Vagina (tissue), 2 donors: ENCODE results near the gene FBXL20. TPM values are rescaled to one million over a fixed set of nuclear protein-coding genes. Genes with fewer than 3 reads are reported as not detected.

Experiments used
- DNase-seq, 2 donors: peaks; one replicate each; pipeline ENCODE4 v3.0.0-alpha.2; 2017; ENCODE audit errors: extremely low spot score in 2 of 2
- H3K27ac ChIP-seq: fragments of 200-600 bp; sonication (generic); one replicate; pipeline ENCODE4 v1.5.1; 2019
- H3K27me3 ChIP-seq: fragments of 200-600 bp; sonication (generic); one replicate; pipeline ENCODE4 v1.5.1; 2019
- H3K36me3 ChIP-seq, 2 donors: fragments of 200-600 bp; sonication (generic); one replicate each; pipeline ENCODE4 v1.5.1; 2017 to 2019
- H3K4me1 ChIP-seq: fragments of 200-600 bp; sonication (generic); one replicate; pipeline ENCODE4 v1.5.1; 2019
- H3K4me3 ChIP-seq, 2 donors: fragments of 200-600 bp; sonication (generic); 1 replicate in 1 of 2; 2 replicates in 1 of 2; pipeline ENCODE4 v1.5.1; 2016 to 2019
- H3K9me3 ChIP-seq: fragments of 200-600 bp; sonication (generic); one replicate; pipeline ENCODE4 v1.5.1; 2019
- POLR2A ChIP-seq, 2 donors: fragments of 450-650 bp; IDR thresholded peaks; one replicate each; pipeline ENCODE4 v1.6.1; 2017; ENCODE audit warnings: antibody characterized with exemption in 2 of 2, mild to moderate bottlenecking in 2 of 2, moderate library complexity in 2 of 2
- POLR2AphosphoS5 ChIP-seq, 2 donors: sonication (generic); formaldehyde crosslinking; IDR thresholded peaks; one replicate each; pipeline ENCODE4 v1.9.0; 2017; ENCODE audit warnings: antibody characterized with exemption in 2 of 2, mild to moderate bottlenecking in 2 of 2, low read depth in 1 of 2; ENCODE audit not compliant: insufficient read depth in 1 of 2
- intact Hi-C: fragments of 100-400 bp; cut with DNase I; formaldehyde crosslinking; loops from one replicate; pipeline ENCODE4 v1.15.1; 2023
- total RNA-seq: library from RNA; depleted of rRNA; stranded (reverse); fragments of >200 nt; gene quantifications from one replicate; pipeline ENCODE4 v1.2.3, GENCODE V29; 2016
- TF ChIP-seq, protein P1 (sequence below), 3 experiments: fragments of 450-650 bp in 2 of 3; fragments of 200-600 bp in 1 of 3; sonication (generic) in 1 of 3; IDR thresholded peaks; one replicate each; pipeline ENCODE4 v1.5.1; 2017 to 2019; ENCODE audit warnings: antibody characterized with exemption in 3 of 3, mild to moderate bottlenecking in 2 of 3, moderate library complexity in 2 of 3

The FBXL20 gene
- total RNA-seq, 1 donor from 2014 or later: 15.7 TPM

DNA sequence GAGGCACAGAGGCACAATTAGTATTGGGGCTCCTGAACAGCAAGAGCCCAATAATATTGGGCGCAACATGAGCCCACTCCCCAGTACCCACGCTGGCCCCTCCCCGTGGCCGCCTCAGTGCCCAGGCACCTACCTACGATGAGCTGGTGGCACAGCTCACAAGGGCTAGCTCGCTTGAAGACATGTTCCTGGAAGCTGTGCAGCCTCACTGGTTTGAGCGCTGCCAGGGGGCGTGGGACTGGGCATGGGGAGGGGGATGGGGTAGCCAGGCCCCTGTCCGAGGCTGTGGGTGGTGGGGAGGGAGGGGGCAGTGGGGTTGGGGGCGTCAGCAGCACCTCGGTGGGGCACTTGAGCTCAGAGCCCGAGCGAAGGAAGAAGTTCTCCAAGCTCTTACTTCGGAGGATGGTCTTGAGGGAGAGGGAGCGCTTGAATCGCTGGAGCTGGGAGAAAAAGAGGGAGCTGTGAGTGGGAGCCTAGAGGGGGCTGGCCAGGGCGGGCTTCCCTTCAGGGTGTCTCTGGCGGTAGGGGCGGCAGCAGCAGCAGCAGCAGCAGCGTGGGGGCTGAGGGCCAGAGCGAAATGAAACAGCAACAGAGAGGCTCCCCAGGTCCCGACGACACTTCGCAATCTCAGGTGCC is 183.6 kb downstream of the FBXL20 start:
- Histone ChIP-seq H3K9me3 (no peaks in the 10 kb centered on the region), H3K36me3 (no peaks in the 10 kb centered on the region), H3K4me1 (peaks cover 4% of the 10 kb centered on the region), H3K4me3 (no peak overlapping the region), H3K27ac (no peak overlapping the region), H3K27me3 (no peaks in the 10 kb centered on the region)
- DNase-seq: no peak
- intact Hi-C loops: no loop called here
- TF ChIP-seq POLR2AphosphoS5 (IDR thresholded peaks at IDR 0.05; ENCODE audit: insufficient read depth in 1 of 2, low read depth in 1 of 2) (no peak), POLR2A (IDR thresholded peaks at IDR 0.05) (no peak)
- TF ChIP-seq, protein P1, sequence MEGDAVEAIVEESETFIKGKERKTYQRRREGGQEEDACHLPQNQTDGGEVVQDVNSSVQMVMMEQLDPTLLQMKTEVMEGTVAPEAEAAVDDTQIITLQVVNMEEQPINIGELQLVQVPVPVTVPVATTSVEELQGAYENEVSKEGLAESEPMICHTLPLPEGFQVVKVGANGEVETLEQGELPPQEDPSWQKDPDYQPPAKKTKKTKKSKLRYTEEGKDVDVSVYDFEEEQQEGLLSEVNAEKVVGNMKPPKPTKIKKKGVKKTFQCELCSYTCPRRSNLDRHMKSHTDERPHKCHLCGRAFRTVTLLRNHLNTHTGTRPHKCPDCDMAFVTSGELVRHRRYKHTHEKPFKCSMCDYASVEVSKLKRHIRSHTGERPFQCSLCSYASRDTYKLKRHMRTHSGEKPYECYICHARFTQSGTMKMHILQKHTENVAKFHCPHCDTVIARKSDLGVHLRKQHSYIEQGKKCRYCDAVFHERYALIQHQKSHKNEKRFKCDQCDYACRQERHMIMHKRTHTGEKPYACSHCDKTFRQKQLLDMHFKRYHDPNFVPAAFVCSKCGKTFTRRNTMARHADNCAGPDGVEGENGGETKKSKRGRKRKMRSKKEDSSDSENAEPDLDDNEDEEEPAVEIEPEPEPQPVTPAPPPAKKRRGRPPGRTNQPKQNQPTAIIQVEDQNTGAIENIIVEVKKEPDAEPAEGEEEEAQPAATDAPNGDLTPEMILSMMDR (IDR thresholded peaks at IDR 0.05): no peak

DNA sequence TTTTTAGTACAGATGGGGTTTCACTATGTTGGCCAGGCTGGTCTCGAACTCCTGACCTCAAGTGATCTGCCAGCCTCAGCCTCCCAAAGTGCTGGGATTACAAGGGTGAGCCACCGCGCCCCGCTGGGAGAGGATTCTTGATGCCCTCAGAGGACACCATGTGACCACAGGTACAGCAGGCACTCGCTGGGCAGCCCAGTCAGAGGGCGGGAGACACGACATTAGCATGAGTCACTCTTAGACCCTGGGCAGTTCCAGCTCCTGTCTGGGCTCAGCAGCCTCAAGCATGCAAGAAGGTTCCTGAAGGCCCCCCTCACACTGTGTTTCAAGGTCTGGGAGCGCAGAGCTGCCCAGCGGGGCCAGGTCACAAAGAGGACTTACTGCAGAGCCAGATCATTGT is 187.6 kb downstream of the FBXL20 start:
- Histone ChIP-seq H3K4me3 (no peak overlapping the region), H3K27ac (no peak overlapping the region), H3K36me3 (no peaks in the 10 kb centered on the region), H3K4me1 (peaks cover 29% of the 10 kb centered on the region), H3K9me3 (no peaks in the 10 kb centered on the region), H3K27me3 (no peaks in the 10 kb centered on the region)
- no peak for DNase-seq
- intact Hi-C loops: no loop called here
- TF ChIP-seq POLR2AphosphoS5 (IDR thresholded peaks at IDR 0.05; ENCODE audit: insufficient read depth in 1 of 2, low read depth in 1 of 2): no peak
- TF ChIP-seq, protein P1 (IDR thresholded peaks at IDR 0.05): no peak
- TF ChIP-seq POLR2A (IDR thresholded peaks at IDR 0.05): no peak

DNA sequence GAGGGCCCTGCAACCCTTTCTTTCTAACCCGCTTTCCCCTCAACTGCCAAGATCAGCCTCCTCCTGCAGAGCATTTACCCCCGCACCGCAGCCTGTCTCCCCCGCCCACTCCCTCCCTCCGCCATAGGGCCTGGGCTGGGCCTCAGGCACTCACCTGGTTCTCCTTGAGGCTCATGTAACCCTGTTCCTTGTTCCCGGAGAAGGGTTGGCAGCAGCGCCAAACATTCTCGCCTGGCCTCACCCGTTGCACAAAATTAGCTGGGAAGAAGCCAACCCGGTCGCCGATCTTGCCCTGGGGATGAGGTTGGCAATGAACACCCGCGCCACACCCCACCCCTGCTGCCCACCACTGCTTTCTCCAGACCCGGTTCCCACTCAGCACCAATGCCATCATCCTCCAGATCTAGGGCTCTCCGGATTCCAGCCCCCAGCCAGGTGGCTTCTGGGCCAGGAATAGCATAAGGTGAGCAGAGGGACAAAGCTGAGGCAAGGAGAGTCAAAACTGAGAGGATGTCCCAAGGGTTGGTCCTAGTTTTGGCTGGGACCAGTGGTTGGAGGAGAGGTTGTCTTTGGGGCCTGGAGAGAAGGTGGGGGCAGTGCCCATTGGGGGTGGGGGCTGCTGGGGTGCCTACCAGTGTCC is 188.5 kb downstream of the FBXL20 start:
- H3K27me3 ChIP-seq: no peaks in the 10 kb centered on the region
- no peaks in the 10 kb centered on the region for H3K36me3 ChIP-seq
- peaks cover 31% of the 10 kb centered on the region for H3K4me1 ChIP-seq
- TF ChIP-seq, protein P1 (IDR thresholded peaks at IDR 0.05): no peak
- TF ChIP-seq POLR2A (IDR thresholded peaks at IDR 0.05): no peak
- TF ChIP-seq POLR2AphosphoS5 (IDR thresholded peaks at IDR 0.05; ENCODE audit: insufficient read depth in 1 of 2, low read depth in 1 of 2): no peak
- no peaks in the 10 kb centered on the region for H3K9me3 ChIP-seq
- H3K4me3 ChIP-seq: no peak overlapping the region
- H3K27ac ChIP-seq: no peak overlapping the region
- no peak for DNase-seq
- intact Hi-C loops: no loop called here

DNA sequence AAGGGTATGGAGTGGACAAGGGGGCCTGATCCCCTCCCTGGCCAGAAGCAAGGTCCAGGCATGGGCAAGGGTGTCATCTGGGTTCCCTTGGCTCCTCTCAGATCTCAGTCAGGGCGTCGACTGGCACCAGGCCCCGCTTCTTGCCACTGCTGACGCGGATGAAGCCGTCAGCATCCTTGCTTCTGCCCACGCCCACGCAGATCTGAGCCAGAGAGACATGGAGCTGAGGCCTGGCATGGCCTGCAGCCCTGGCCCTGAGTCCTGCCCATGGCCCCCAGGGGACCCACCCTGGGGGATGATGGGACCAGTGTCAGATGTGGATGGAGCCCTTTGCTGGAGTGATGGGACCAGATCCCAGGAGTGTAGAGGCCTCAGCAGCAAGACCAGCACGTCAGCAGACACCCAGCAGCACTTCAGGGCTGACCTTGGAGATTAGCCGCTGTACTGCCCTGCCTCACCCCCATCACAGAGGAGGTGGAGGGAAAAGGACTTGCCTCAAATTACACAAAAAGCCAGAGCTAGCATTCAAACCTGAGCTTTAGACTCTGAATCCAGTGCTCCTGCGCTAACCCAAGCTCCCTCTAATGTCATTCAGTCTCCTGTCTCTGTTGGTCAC is 189.1 kb downstream of the FBXL20 start:
- Histone ChIP-seq H3K36me3 (no peaks in the 10 kb centered on the region), H3K4me1 (peaks cover 31% of the 10 kb centered on the region), H3K9me3 (no peaks in the 10 kb centered on the region), H3K27me3 (no peaks in the 10 kb centered on the region), H3K4me3 (no peak overlapping the region), H3K27ac (no peak overlapping the region)
- no peak for TF ChIP-seq POLR2A (IDR thresholded peaks at IDR 0.05)
- TF ChIP-seq, protein P1 (IDR thresholded peaks at IDR 0.05): no peak
- TF ChIP-seq POLR2AphosphoS5 (IDR thresholded peaks at IDR 0.05; ENCODE audit: insufficient read depth in 1 of 2, low read depth in 1 of 2): no peak
- DNase-seq: no peak
- intact Hi-C loops: no loop called here

DNA sequence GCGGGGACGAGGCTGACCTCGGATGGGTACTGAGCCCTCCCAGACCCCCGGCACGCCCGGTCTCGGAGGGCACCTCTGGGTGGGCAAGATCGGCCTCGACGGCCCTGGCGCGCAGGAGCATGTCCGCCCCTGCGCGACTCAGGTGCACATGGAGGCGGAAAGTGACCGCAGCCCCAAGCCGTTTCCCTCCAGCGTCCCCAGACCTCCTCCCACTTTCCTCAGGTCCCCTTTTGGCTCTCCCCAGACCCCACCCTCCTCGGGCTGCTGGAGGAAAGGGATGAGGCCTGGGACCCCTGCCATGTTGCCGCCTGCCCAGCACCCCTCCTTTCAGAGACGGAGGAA is 191.4 kb downstream of the FBXL20 start:
- DNase-seq: no peak
- H3K4me1 ChIP-seq: peaks cover 31% of the 10 kb centered on the region
- H3K27me3 ChIP-seq: no peaks in the 10 kb centered on the region
- peaks cover 0 to 2% of the 10 kb centered on the region in 2 donors for H3K36me3 ChIP-seq
- peak overlapping the region; percentile 21 for H3K27ac ChIP-seq
- TF ChIP-seq, protein P1 (IDR thresholded peaks at IDR 0.05): no peak
- TF ChIP-seq POLR2A (IDR thresholded peaks at IDR 0.05) (no peak), POLR2AphosphoS5 (IDR thresholded peaks at IDR 0.05; ENCODE audit: insufficient read depth in 1 of 2, low read depth in 1 of 2) (no peak)
- intact Hi-C loops: no loop called here
- H3K9me3 ChIP-seq: no peaks in the 10 kb centered on the region
- peak overlapping the region; percentile 34 to 39 for H3K4me3 ChIP-seq
